Thyroid gland (tissue), 4 donors: ENCODE measurements around the gene DAPP1.

Source experiments
- CTCF ChIP-seq, 6 experiments: fragments of 200-600 bp in 3 of 6; fragments of 450-650 bp in 3 of 6; sonication (generic) in 3 of 6; IDR thresholded peaks; one replicate each; pipeline ENCODE4 v1.5.1; 2016 to 2019; ENCODE audit warnings: antibody characterized with exemption in 6 of 6, mild to moderate bottlenecking in 2 of 6, inconsistent platforms in 1 of 6, moderate library complexity in 1 of 6
- POLR2A ChIP-seq, 2 donors: fragments of 450-650 bp; IDR thresholded peaks; one replicate each; pipeline ENCODE4 v1.6.1; 2017; ENCODE audit warnings: antibody characterized with exemption in 2 of 2, mild to moderate bottlenecking in 2 of 2, moderate library complexity in 1 of 2

GRCh38 chr4:99875071-99875470, 58.4 kb downstream of the DAPP1 start:
- TF ChIP-seq CTCF (IDR thresholded peaks at IDR 0.05) (no peak), POLR2A (IDR thresholded peaks at IDR 0.05) (no peak)
